Ectodermal cell (in vitro differentiated cells): ENCODE measurements around the gene ABHD16B.
"Not testable (repeated sequence)": the region's sequence is repeated elsewhere in the genome, so short reads cannot be mapped to it uniquely, and the experiment has no call there.

Experiments used
- H3K27ac ChIP-seq: 2 replicates; pipeline ENCODE4 v1.7.0; 2013; ENCODE audit warnings: mild to moderate bottlenecking, low read depth, low read length; ENCODE audit not compliant: insufficient read depth, poor library complexity, severe bottlenecking
- H3K27me3 ChIP-seq: 2 replicates; pipeline ENCODE4 v1.7.0; 2013; ENCODE audit warnings: mild to moderate bottlenecking, low read length; ENCODE audit not compliant: insufficient read depth, control insufficient read depth, poor library complexity, severe bottlenecking
- H3K36me3 ChIP-seq: one replicate; pipeline ENCODE4 v1.7.0; 2013; ENCODE audit warnings: low read length; ENCODE audit not compliant: control insufficient read depth, insufficient read depth
- H3K4me1 ChIP-seq: one replicate; pipeline ENCODE4 v1.7.0; 2013; ENCODE audit warnings: low read length; ENCODE audit not compliant: control insufficient read depth, insufficient read depth
- H3K4me3 ChIP-seq: 2 replicates; pipeline ENCODE4 v1.7.0; 2013; ENCODE audit warnings: low read depth, low read length, control low read depth; ENCODE audit not compliant: insufficient read depth
- H3K9me3 ChIP-seq: 2 replicates; pipeline ENCODE4 v1.7.0; 2013; ENCODE audit warnings: mild to moderate bottlenecking, low read length, moderate library complexity; ENCODE audit not compliant: control insufficient read depth
- WGBS, 2 experiments: methylation state at CpG; one replicate each; pipeline ENCODE4 v1.1.7; 2013; ENCODE audit warnings: missing lambda C conversion rate in 2 of 2; 5-methylcytosine and 5-hydroxymethylcytosine counted together

Gene ABHD16B

DNA sequence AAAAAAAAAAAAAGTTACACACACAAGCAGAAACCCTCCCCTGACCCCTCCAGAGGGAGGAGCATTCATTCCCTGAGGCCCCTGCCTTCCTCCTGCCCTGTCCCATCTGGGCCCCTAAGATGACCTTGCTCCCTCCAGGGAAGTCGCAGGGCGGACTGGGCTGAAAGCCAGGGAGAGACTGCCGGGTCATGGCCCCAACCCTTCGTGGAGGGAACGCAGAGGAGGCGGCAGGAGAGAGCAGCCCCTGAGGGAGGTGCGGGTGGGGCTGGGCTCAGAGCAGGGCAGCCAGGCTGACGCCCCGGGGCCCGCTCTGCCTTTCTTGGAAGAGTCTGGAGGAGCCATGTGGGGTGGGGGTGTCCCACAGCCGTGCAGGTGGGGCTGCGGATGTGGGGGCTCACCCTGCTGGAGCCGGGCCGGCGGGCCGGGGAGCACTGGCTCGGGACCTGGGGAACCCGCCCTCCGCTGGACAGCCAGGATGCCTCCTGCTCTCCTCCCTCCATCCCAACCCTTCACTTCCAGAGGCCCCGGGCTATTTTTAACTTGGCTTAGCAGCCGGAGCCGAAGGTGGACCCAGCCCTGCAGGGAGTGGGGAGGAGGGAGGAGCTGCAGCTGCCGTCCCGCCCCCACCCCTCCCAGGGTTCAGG is 15.0 kb upstream of the ABHD16B start:
- Histone ChIP-seq H3K4me3 (peak overlapping the region; percentile 15), H3K36me3 (no peaks in the 10 kb centered on the region), H3K4me1 (peaks cover 28% of the 10 kb centered on the region), H3K27ac (peak overlapping the region; percentile 16), H3K9me3 (no peaks in the 10 kb centered on the region), H3K27me3 (no peaks in the 10 kb centered on the region)
- WGBS, 2 experiments = 4% methylated on average over 24 of the region's 24 CpGs

DNA sequence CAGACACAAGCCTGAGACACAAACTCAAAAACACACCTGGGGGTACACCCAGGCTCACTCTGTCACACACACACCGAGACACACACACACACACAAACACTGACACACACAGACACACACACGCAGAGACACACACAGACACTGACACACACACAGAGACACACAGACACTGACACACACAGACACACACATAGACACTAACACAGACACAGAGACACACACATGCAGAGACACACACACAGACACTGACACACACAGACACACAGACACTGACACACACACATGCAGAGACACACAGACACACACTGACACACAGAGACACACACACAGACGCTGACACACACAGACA is 14.4 kb upstream of the ABHD16B start:
- H3K36me3 ChIP-seq = no peaks in the 10 kb centered on the region
- no peaks in the 10 kb centered on the region for H3K9me3 ChIP-seq
- H3K4me1 ChIP-seq = peaks cover 28% of the 10 kb centered on the region
- 37 to 56% methylated on average over 3 of the region's 3 CpGs for WGBS, 2 experiments
- H3K4me3 ChIP-seq = peak overlapping the region; percentile 15
- no peaks in the 10 kb centered on the region for H3K27me3 ChIP-seq
- peak overlapping the region; percentile 16 for H3K27ac ChIP-seq

DNA sequence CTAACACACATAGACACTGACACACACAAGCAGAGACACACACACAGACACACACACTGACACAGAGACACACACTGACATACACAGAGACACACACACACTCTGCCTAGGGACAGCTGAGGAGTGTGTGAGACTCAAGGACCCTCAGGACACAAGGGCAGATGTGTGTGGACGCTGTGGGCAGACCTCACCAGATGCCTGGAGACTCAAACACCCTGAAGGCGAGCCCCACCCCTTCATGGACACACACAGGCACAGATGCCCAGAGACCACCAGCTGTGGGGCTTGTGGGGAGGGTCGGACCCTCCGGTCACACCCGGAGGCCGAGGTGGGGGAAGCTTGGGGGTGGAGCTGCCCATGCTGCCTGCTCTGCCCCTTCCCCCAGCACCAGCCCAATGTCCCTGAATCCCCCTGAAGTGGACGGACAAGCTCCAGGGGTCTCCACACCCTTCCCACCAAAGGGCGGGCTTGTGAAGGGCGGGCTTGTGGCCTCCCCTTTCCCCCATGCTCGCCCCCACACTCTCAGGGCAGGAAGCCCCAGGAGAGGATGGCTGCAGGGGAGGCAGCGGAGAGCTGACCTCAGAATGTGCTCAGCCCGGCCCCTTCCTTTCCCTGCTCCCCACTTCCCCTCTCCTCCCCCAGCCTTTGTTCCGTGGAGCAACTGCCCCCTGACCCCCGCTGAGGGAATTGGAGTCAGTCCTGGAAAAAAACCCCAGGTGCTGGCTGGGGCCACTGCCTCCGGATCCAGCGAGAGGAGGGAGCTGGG is 13.9 kb upstream of the ABHD16B start:
- Histone ChIP-seq H3K9me3 (no peaks in the 10 kb centered on the region), H3K27me3 (no peaks in the 10 kb centered on the region), H3K27ac (no peak overlapping the region), H3K4me1 (peaks cover 28% of the 10 kb centered on the region), H3K36me3 (no peaks in the 10 kb centered on the region), H3K4me3 (no peak overlapping the region)
- WGBS, 2 experiments = 11 to 16% methylated on average over 16 of the region's 16 CpGs

DNA sequence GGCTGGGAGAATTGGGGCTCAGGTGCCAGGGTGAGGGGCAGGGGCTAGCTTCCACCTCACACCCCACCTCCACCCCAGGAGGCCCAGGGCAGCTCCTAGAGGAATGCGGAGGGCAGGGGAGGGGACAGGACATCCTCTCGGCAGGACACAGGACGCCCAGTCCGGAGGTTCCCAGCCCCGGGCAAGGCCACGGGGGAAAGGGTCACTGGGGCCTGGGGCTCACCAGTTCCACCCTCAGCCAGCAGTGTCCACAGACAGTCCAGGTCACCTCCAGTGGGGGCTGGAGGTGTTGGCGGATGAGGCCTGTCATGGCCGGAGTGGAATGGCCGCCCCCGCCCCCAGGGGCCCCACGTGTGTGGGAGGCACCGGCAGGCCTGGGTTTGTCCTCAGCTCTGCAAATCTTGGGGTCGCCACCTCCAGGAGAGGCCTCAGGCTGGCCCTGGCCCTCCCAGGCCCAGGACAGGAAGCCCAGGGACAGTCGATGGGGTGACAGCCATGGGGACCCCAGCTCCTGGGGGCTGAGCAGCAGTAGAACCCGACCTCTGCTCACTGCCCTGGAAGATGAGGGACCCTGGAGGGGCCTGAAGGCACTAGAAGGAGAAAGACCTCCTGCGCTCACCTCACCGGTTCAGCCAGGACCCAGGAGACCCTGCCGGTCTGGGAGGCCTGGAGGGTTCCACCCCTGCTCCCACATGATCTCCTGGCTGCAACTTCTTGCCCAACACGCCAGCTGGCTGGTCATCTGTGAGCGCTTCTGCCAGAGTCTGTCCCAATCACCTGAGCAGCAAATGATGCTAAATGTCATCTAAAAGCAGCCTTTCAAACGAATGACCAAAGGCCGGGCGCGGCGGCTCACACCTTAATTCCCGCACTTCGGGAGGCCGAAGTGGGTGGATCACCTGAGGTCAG is 13.0 kb upstream of the ABHD16B start:
- Histone ChIP-seq H3K27ac (no peak overlapping the region), H3K4me1 (peaks cover 28% of the 10 kb centered on the region), H3K9me3 (no peaks in the 10 kb centered on the region), H3K4me3 (no peak overlapping the region), H3K36me3 (no peaks in the 10 kb centered on the region), H3K27me3 (no peaks in the 10 kb centered on the region)
- WGBS, 2 experiments = 65 to 70% methylated on average over 28 of the region's 28 CpGs

DNA sequence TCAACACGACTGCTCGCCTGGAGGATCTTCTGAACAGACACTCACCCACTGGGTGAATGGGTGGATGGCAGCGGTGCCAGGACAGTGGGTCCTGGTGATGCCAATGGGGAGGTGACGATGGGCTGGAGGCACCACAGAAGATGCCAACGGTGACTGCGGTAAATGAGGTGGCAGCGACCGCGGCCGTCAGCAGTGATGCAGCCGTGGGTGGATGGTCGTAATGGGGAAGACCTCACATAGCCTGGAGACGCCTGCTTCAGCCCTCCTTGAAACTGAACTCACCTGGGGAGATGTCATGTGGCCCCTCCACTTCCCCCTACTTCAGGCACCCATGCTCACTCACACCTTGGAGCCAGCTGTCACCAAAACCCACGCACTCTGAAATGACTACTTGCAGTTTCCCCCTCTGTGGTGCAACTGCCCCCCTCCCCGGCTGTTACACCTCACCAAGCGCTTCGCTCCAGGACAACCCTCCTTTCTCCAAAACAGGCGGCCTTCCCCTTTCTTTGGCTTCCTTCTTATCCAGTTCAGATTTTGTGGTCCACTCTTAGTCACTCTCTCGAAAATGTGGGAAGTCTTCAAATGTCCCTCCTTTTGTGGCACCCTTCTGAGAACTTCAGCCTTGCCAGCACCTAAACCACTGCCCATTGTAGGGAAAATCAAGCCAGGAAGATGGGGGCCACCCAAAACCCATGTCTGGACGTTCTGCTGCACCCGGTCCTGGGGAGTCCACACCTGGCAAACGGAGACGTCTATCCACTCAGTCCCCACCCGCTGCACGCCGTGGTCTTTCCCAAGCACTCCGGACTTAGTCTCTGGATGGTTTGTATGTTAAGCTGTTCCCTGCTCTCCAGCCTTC is 10.4 kb upstream of the ABHD16B start:
- Histone ChIP-seq H3K36me3 (no peaks in the 10 kb centered on the region), H3K27me3 (no peaks in the 10 kb centered on the region), H3K27ac (no peak overlapping the region), H3K4me1 (peaks cover 45% of the 10 kb centered on the region), H3K4me3 (no peak overlapping the region), H3K9me3 (no peaks in the 10 kb centered on the region)
- WGBS, 2 experiments = 89 to 92% methylated on average over 27 of the region's 27 CpGs

DNA sequence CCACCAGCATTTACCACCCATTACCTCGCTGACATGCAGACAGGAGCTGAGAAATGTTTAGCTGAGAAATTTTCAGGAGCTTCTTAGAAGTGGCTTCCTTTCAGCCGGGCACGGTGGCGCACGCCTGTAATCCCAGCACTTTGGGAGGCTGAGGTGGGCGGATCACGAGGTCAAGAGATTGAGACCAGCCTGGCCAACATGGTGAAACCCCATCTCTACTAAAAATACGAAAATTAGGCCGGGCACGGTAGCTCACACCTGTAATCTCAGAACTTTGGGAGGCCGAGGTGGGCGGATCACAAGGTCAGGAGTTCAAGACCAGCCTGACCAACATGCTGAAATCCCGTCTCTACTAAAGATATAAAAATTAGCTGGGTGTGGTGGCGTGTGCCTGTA is 9.8 kb upstream of the ABHD16B start:
- H3K27me3 ChIP-seq, H3K4me3 ChIP-seq, H3K27ac ChIP-seq, H3K9me3 ChIP-seq, H3K36me3 ChIP-seq: not testable (repeated sequence)
- peaks cover 41% of the 10 kb centered on the region for H3K4me1 ChIP-seq
- WGBS, 2 experiments = 92 to 93% methylated on average over 14 of the region's 14 CpGs

DNA sequence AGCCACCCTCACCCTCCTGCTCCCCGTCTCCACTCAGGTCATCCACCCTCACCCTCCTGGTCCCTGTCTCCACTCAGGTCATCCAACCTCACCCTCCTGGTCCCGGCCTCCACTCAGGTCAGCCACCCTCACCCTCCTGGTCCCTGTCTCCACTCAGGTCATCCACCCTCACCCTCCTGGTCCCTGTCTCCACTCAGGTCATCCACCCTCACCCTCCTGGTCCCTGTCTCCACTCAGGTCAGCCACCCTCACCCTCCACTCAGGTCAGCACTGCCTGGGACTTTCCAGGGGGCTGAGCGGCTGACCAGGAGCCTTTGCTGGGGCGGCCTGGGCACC is 7.6 kb upstream of the ABHD16B start:
- H3K9me3 ChIP-seq, H3K27ac ChIP-seq, H3K4me3 ChIP-seq, H3K36me3 ChIP-seq, H3K27me3 ChIP-seq: not testable (repeated sequence)
- peaks cover 32% of the 10 kb centered on the region for H3K4me1 ChIP-seq
- 90 to 92% methylated on average over 4 of the region's 4 CpGs for whole genome bisulfite sequencing, 2 experiments

DNA sequence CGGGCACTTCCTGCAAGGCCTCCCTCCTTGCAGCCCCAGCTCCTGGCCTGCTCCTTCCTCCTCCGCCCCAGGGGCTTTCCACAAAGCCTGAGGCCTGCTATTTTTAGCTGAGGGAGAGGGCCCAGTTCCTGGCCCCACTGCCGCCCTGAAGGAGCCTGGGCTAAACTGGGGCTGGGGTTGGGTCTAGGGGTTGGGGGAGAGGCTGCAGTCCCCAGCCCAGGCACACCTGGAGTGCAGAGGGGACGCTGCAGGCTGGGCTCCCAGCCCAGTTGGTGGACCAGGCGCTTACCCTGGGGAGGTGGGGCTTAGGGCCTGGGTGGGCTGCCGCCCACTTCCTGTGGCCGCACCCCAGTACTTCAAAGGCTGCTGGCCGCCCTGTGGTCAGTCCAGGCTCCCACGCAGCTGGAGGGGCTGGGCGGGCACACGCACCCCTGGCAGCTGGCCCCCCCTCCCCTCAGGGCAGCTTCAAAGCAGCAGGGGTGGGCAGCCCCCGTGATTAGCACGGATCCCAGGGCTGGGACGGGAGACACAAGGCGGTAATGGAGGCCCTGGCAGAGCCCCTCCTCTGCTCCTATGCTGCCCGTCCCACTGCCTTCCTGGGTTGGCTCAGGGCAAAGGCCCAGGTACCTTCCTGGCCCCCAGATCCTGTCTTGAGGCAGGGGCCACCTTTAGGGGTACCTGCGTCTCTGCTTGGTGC is 7.1 kb upstream of the ABHD16B start:
- Histone ChIP-seq H3K27me3 (no peaks in the 10 kb centered on the region), H3K9me3 (no peaks in the 10 kb centered on the region), H3K27ac (no peak overlapping the region), H3K36me3 (no peaks in the 10 kb centered on the region), H3K4me1 (peaks cover 37% of the 10 kb centered on the region), H3K4me3 (no peak overlapping the region)
- WGBS, 2 experiments = 64 to 69% methylated on average over 17 of the region's 17 CpGs

DNA sequence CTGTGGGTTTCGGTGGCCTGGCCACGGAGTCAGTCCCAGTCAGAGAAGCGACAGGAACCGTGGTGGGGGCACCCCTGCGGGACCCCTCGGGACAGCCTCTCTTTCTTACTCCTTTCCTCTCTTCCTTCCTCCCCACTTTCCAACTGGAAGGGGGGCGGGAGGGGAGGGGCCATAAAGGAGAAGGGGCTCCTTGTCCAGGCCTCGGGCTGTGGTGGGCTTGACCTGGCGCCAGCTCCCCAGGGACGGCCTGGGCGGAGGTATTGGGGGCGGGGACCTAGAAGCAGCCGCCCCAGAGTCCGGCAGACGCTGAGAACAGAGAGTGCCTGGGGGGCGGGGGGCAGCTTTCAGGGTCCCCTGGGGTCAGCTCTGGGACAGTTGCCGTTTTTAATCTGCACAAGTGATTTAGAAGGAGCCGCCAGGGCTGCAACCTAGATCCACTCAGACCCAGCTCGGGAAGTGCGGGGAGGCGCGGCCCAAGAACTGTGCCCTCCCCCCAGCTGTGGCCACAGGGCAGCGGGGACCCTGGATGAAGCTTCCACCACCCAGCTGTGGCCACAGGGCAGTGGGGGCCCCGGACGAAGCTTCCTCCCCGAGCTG is 6.4 kb upstream of the ABHD16B start:
- peaks cover 40% of the 10 kb centered on the region for H3K4me1 ChIP-seq
- no peak overlapping the region for H3K27ac ChIP-seq
- no peaks in the 10 kb centered on the region for H3K27me3 ChIP-seq
- H3K36me3 ChIP-seq = no peaks in the 10 kb centered on the region
- no peaks in the 10 kb centered on the region for H3K9me3 ChIP-seq
- H3K4me3 ChIP-seq = no peak overlapping the region
- 35 to 37% methylated on average over 25 to 26 of the region's 26 CpGs for WGBS, 2 experiments
